NT2/D1 (cell line): ENCODE results near the gene EXOC3L1.

ENCODE experiments used
- DNase-seq: peaks from one replicate; pipeline ENCODE4 v3.0.0-alpha.2; 2011; ENCODE audit warnings: low read depth, low spot score
- H3K27me3 ChIP-seq: 2 replicates; pipeline ENCODE4 v1.6.0; 2011; ENCODE audit warnings: mild to moderate bottlenecking; ENCODE audit not compliant: insufficient read length, insufficient read depth
- H3K36me3 ChIP-seq: 2 replicates; pipeline ENCODE4 v1.6.1; 2011; ENCODE audit warnings: mild to moderate bottlenecking, low read length, mixed read lengths; ENCODE audit not compliant: insufficient read depth, insufficient read length
- H3K4me1 ChIP-seq: 2 replicates; pipeline ENCODE4 v1.5.1; 2011; ENCODE audit not compliant: insufficient read depth, insufficient read length
- H3K4me3 ChIP-seq: 2 replicates; pipeline ENCODE4 v1.5.1; 2011; ENCODE audit warnings: low read depth; ENCODE audit not compliant: insufficient read length
- H3K9ac ChIP-seq: 2 replicates; pipeline ENCODE4 v1.6.0; 2011; ENCODE audit warnings: low read depth; ENCODE audit not compliant: insufficient read length
- H3K9me3 ChIP-seq: 2 replicates; pipeline ENCODE4 v1.5.1; 2011; ENCODE audit warnings: mild to moderate bottlenecking, low read length; ENCODE audit not compliant: insufficient read depth
- SUZ12 ChIP-seq: IDR thresholded peaks from 2 replicates; pipeline ENCODE4 v1.6.1; 2011; ENCODE audit not compliant: insufficient read length, insufficient read depth; ENCODE audit errors: extremely low read depth
- YY1 ChIP-seq: IDR thresholded peaks from 2 replicates; pipeline ENCODE4 v1.6.1; 2011; ENCODE audit not compliant: insufficient read length, insufficient read depth
- ZNF274 ChIP-seq: IDR thresholded peaks from 2 replicates; pipeline ENCODE4 v1.6.1; 2011; ENCODE audit warnings: mild to moderate bottlenecking, low read depth, low read length

Gene EXOC3L1, protein sequence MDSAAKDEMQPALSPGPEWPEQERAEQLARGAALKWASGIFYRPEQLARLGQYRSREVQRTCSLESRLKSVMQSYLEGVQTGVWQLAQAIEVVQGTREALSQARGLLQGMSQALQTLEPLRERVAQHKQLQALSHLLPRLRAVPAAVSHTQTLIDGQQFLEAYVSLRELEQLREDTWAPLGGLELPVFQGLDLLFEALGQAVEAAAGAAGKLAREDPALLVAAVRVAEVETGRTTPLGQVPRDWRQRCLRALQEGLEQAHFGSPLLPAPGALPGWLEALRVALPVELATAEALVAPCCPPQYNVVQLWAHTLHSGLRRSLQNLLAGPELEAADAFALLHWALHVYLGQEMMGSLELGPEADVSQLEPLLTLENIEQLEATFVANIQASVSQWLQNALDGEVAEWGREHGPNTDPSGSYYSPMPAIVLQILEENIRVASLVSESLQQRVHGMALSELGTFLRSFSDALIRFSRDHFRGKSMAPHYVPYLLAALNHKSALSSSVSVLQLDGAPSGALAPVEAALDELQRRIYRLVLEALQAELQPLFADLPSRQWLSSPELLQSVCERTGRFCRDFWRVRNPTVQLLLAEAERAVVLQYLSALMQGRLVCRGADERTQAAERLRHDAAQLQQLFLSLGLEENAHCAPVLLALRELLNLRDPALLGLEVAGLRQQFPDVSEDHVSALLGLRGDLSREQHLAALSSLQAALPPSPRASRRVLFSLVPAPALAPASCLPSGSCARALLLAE

DNA sequence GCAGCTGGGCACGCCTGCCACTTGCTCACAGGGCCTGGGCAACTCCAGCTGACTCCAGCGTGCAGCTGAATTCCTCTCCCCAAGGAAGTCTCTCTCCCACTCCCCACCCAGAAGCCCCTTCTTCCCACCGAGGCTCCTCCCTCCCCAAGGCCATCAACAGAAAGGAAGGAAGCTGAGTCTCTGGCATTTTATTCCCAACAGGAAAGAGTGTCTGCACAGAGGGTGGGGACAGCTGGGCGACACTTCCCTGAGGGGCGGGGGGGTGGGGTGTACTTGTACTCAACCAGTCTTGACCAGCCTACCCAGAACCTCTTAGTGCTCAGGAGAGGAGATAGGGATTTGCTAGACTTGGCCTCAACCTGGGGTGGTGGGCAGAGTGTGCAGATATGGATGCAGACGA is at the start of gene EXOC3L1:
EXOC3L1 (minus strand) TSS at position 96 of the 400 bp plus-strand sequence. CDS start 460 bp downstream, outside the sequence.
- Histone ChIP-seq H3K9me3 (no peaks in the 10 kb centered on the region), H3K4me1 (peaks cover 33% of the 10 kb centered on the region), H3K4me3 (no peak within 1 kb of the TSS), H3K36me3 (peaks cover 26% of the 10 kb centered on the region), H3K27me3 (peaks cover 13% of the 10 kb centered on the region), H3K9ac (no peak within 1 kb of the TSS)
- TF ChIP-seq SUZ12 (no peak), YY1 (no peak)
- no peak for DNase-seq

DNA sequence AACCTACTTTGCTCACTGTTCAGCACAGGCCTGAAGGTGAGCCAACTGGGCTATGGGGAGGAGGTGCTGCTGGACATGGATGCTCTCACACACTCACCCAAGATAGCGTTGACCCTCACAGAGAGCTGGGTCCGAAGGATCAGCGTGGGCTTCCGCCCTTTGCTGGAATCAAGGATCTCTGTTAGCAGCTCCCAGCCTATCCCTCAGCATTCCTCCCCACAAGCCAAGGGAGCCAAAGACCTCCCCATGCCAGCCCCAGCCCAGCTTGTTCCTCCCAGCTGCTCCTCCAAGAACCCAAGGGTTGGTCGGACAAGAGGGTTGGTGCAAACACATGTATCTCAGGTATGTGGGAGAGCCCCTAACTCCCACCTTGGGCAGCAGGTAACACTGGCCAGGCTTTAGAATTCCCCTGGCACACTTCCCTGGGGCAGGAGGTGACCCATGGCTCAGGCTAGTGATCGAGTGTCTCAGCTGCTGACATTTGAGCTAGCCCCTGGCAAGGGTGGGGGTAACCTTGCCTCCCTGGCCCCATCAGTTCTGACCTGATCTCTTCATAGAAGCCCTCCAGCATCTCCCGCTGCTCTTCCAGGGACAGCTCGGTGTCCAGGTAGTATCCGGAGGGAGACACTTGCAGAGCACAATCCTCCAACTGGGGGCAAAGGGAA is 49.0 kb upstream of the EXOC3L1 start:
- Histone ChIP-seq H3K4me1 (peaks cover 28% of the 10 kb centered on the region), H3K9ac (no peak overlapping the region), H3K9me3 (no peaks in the 10 kb centered on the region), H3K27me3 (no peaks in the 10 kb centered on the region), H3K36me3 (peaks cover 60% of the 10 kb centered on the region), H3K4me3 (no peak overlapping the region)
- no peak for TF ChIP-seq SUZ12
- no peak for TF ChIP-seq ZNF274
- no peak for TF ChIP-seq YY1
- DNase-seq = no peak

DNA sequence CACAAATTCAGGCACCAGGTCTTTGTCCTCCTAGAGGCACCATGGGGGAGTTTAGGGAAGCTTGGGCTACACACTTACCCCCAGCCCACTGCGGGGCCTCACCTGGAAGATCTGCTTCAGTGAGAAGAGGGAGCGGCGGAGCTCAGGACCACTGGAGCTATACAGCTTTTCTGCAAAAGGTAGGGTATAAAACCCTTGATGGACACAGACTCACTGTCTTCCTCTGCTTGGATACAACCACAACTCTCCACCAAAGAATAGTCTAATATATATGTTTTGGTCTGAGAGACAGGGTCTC is 48.3 kb upstream of the EXOC3L1 start:
- Histone ChIP-seq H3K4me1 (peaks cover 24% of the 10 kb centered on the region), H3K9me3 (no peaks in the 10 kb centered on the region), H3K4me3 (no peak overlapping the region), H3K27me3 (no peaks in the 10 kb centered on the region), H3K9ac (no peak overlapping the region), H3K36me3 (peaks cover 66% of the 10 kb centered on the region)
- DNase-seq = no peak
- TF ChIP-seq ZNF274 = no peak
- TF ChIP-seq SUZ12 = no peak
- TF ChIP-seq YY1 = no peak

DNA sequence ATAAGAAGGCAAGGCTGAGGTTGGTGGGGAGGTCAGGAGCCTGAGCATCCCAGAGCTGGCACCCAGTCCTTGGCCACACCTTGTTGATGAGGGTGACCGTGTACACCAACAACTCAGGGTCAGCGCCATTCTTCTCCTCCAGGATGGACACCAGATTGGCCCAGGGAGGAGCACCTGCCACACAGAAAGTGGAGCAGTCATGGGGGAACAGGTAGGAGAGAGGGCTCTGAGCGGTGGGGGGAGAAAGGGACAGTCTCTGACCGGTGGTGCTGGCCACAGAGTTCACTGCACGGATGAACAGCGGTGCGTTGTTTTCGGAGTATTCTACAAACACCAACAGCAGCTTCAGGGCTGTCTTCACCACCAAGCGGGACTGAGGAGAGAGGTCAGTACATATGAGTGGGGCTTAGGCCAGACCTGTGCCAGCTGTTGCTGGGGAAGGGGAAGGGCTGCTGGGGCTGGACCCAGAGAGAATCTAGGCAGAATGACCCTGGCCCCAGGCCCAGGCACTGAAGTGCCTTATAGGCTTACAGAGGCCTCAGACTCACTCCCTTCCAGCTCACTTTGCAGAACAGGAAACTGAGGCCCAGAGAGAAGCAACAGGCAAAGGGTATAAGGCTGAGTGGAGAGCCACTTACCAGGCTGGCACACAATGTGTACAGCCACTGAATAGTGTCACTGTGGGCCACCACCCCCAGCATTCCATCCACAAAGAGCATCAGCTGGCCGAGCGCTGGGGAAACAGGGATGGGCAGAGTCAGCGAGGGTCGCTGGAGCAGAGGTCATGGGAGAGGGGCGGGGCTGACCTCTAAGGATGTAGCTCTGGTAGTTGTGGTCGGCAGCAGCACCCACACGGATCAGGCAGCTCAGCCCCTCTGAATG is 47.7 kb upstream of the EXOC3L1 start:
- Histone ChIP-seq H3K4me1 (peaks cover 24% of the 10 kb centered on the region), H3K9ac (no peak overlapping the region), H3K9me3 (no peaks in the 10 kb centered on the region), H3K27me3 (no peaks in the 10 kb centered on the region), H3K4me3 (no peak overlapping the region), H3K36me3 (peaks cover 67% of the 10 kb centered on the region)
- no peak for TF ChIP-seq SUZ12
- TF ChIP-seq YY1 = no peak
- TF ChIP-seq ZNF274 = no peak
- DNase-seq = no peak

DNA sequence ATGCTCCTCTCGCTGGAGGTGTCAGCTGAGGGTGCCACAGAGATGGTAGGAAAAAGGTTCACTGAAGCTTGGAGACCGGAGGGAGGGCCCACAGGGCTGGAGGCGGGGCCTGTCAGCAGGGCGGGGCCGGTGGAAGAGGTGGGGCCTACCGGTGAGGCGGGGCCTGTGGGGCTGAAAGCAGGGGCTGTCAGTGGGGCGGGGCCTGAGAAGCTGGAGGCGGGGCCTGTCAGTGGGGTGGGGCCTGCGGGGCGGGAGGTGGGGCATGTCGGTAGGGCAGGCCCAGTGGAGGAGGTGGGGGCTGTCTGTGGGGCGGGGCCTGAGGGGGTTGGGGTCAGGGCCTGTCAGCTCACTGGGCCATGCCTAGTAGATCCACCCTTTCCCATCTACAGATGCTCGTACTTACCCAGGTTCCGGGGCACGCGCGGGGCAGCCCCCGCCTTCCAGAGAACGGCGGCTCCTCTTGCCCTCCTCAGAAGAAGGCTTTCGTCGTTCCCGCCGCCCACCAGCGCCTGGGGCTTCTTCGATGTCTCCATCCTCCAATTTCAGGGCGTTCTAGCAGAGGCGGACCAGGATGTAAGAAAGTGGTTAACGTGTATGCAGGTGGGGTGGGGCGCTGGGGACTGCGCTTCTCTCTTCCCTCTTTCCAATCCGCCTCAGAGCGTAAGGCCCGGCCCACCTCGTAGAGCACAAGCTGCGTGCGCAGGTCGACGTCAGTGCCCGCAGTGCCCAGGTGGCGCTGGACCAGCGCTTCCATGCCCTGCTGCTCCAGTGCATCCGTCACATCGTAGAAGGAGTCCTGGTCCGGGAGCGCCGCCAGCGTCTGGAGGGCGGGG is 46.8 kb upstream of the EXOC3L1 start:
- peak; percentile 68 for DNase-seq
- H3K36me3 ChIP-seq = peaks cover 72% of the 10 kb centered on the region
- H3K4me3 ChIP-seq = no peak overlapping the region
- H3K27me3 ChIP-seq = no peaks in the 10 kb centered on the region
- no peaks in the 10 kb centered on the region for H3K9me3 ChIP-seq
- no peak for TF ChIP-seq SUZ12
- TF ChIP-seq YY1 = no peak
- no peak for TF ChIP-seq ZNF274
- H3K9ac ChIP-seq = peak overlapping the region; percentile 2
- peaks cover 19% of the 10 kb centered on the region for H3K4me1 ChIP-seq

DNA sequence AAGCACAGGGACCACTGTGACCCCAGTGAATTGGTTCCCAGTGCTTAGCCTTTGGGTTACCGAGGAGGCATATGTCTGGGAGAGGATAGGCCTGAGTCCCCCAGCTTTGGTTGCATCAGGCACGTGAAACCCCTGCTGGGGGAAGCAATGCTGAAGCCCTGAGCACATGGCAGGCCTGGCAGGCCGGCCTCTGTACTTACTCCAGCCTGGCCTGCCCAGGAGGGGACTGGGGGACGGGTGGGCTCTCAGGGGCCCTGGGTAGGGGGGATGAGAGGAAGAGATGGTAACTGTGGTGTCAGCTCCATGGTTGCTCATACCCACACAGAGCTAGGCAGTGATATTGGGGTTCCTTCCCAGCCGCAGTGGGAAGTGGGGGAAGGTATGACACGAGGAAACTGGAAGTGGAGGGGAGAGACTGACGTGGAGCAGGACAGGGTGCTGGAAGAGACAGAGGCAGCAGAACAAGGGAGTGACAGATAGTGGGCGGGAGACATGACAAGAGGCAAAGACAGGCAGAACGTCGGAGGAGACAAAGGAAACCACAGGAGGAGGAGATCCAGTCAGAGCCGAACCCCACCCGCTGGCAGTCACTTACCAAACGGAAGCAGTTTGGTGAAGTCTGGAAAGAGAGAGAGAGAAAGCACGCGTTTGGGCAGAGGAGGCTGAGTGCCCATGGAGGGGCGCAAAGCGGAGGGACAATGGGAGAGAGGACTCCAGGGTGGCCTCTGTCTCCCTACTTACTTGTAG is 46.1 kb upstream of the EXOC3L1 start:
- Histone ChIP-seq H3K36me3 (peaks cover 80% of the 10 kb centered on the region), H3K9ac (peak overlapping the region; percentile 58)

More for the DNA sequence above, 46.1 kb upstream of the EXOC3L1 start:
- Histone ChIP-seq H3K4me1 (peaks cover 14% of the 10 kb centered on the region), H3K4me3 (no peak overlapping the region), H3K27me3 (no peaks in the 10 kb centered on the region), H3K9me3 (no peaks in the 10 kb centered on the region)
- no peak for DNase-seq
- TF ChIP-seq YY1 (no peak), ZNF274 (no peak), SUZ12 (no peak)
